PC-3 (cell line): ENCODE results near the gene CCDC177. TPM values are rescaled to one million over a fixed set of nuclear protein-coding genes. Genes with fewer than 3 reads are reported as not detected.

Experiments
- ATAC-seq: fragments of 200-7000 bp; cut with Tn5 transposase; 2 replicates; pipeline ENCODE4 v1.9.1; 2020; ENCODE audit warnings: mild to moderate bottlenecking, moderate library complexity
- BruUV-seq: library from RNA; stranded (reverse); fragments of 400-500 nt; replicated peaks from 2 replicates; lab custom pipeline; 2021; lab: Mats Ljungman, UMichigan
- CTCF ChIA-PET: fragments of 300-600 bp; sonication (Branson Sonifier 250); formaldehyde crosslinking; loops from one replicate; lab custom pipeline; 2022; ENCODE audit warnings: antibody characterized with exemption; lab: Charles Lee
- POLR2A ChIA-PET: fragments of 300-600 bp; sonication (Branson Sonifier 250); formaldehyde crosslinking; loops from one replicate; lab custom pipeline; 2022; ENCODE audit warnings: antibody characterized with exemption; ENCODE audit not compliant: unreplicated experiment; lab: Charles Lee
- DNase-seq: peaks from one replicate; pipeline ENCODE4 v3.0.0-alpha.2; 2015
- H2AFZ ChIP-seq: fragments of 300-600 bp; sonication (generic); 2 replicates; pipeline ENCODE4 v1.6.0; 2016; ENCODE audit warnings: antibody characterized with exemption, low read length
- H3F3A ChIP-seq: fragments of 300-600 bp; sonication (generic); one replicate; pipeline ENCODE4 v1.6.0; 2017; ENCODE audit warnings: antibody characterized with exemption, low read length, control low read depth, mild to moderate bottlenecking; ENCODE audit not compliant: unreplicated experiment
- H3K27ac ChIP-seq: fragments of 300-600 bp; sonication (generic); 2 replicates; pipeline ENCODE4 v1.5.1; 2016; ENCODE audit warnings: mild to moderate bottlenecking, low read length
- H3K27me3 ChIP-seq: fragments of 300-600 bp; sonication (generic); 2 replicates; pipeline ENCODE4 v1.6.1; 2016; ENCODE audit warnings: low read length, mixed read lengths
- H3K36me3 ChIP-seq: fragments of 300-600 bp; sonication (generic); 2 replicates; pipeline ENCODE4 v1.6.1; 2016; ENCODE audit warnings: low read depth, mixed run types, low read length, mixed read lengths
- H3K4me1 ChIP-seq: fragments of 300-600 bp; sonication (generic); 2 replicates; pipeline ENCODE4 v1.5.1; 2016; ENCODE audit warnings: low read length; ENCODE audit not compliant: insufficient read depth
- H3K4me2 ChIP-seq: fragments of 300-600 bp; sonication (generic); 2 replicates; pipeline ENCODE4 v1.6.0; 2016; ENCODE audit warnings: low read length
- H3K4me3 ChIP-seq: fragments of 300-600 bp; sonication (generic); 2 replicates; pipeline ENCODE4 v1.5.1; 2016; ENCODE audit warnings: mild to moderate bottlenecking, low read length, mixed read lengths
- H3K79me2 ChIP-seq: fragments of 300-600 bp; sonication (generic); 2 replicates; pipeline ENCODE4 v1.6.1; 2017; ENCODE audit warnings: low read length, mixed read lengths
- H3K9ac ChIP-seq: fragments of 300-600 bp; sonication (generic); 2 replicates; pipeline ENCODE4 v1.6.0; 2016; ENCODE audit warnings: mild to moderate bottlenecking, low read length
- H3K9me2 ChIP-seq: fragments of 300-600 bp; sonication (generic); replicated peaks from 2 replicates; pipeline ENCODE4 v1.6.1; 2016; ENCODE audit warnings: mixed run types, low read length, mixed read lengths
- H3K9me3 ChIP-seq: fragments of 300-600 bp; sonication (generic); 2 replicates; pipeline ENCODE4 v1.6.1; 2016; ENCODE audit warnings: low read length, mixed read lengths
- H4K20me1 ChIP-seq: fragments of 300-600 bp; sonication (generic); 2 replicates; pipeline ENCODE4 v1.6.1; 2016; ENCODE audit warnings: low read length, mixed read lengths
- CTCF ChIP-seq: fragments of 300-600 bp; sonication (generic); conservative IDR thresholded peaks from 2 replicates; pipeline ENCODE4 v1.5.1; 2017; ENCODE audit warnings: antibody characterized with exemption, low read depth, mild to moderate bottlenecking, low read length
- EZH2 ChIP-seq: fragments of 300-600 bp; sonication (generic); IDR thresholded peaks from one replicate; pipeline ENCODE4 v1.6.1; 2017; ENCODE audit warnings: antibody characterized with exemption, mild to moderate bottlenecking, low read length; ENCODE audit not compliant: unreplicated experiment
- EZH2phosphoT487 ChIP-seq: fragments of 300-600 bp; sonication (generic); IDR thresholded peaks from 2 replicates; pipeline ENCODE4 v1.6.1; 2018; ENCODE audit warnings: mild to moderate bottlenecking, antibody characterized with exemption, low read length, borderline replicate concordance
- intact Hi-C: fragments of 100-400 bp; cut with micrococcal nuclease; formaldehyde crosslinking; loops from 2 replicates; pipeline ENCODE4 v1.9.0; 2023
- total RNA-seq: library from RNA; depleted of rRNA; stranded (reverse); fragments of >200 nt; gene quantifications from 2 replicates; pipeline ENCODE4 v1.2.3, GENCODE V29; 2014

The CCDC177 gene
- total RNA-seq, 1 experiment from 2014 or later: not detected

DNA sequence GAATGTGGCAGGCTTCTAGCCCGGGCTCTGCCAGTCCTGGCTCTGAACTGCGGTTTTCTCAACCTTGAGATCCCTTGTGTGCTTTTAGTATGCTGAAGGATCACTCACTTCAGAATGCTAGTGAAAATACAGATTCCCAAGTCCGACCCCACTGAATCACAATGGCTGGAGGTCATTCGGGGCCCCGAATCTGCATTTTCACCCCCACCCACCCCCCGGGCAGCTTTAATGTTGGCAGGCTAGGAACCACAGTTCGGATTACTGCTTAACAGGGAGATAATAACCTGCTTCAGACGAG lies 36.2 kb upstream of the CCDC177 start:
- no peaks in the 10 kb centered on the region for H3F3A ChIP-seq
- peak overlapping the region; percentile 58 for H3K9ac ChIP-seq
- H3K9me2 ChIP-seq: no peaks in the 10 kb centered on the region
- TSS peak; percentile 71 for BruUV-seq
- no peak for TF ChIP-seq EZH2
- TF ChIP-seq EZH2phosphoT487: no peak
- TF ChIP-seq CTCF: no peak
- H3K27ac ChIP-seq: no peak overlapping the region
- POLR2A ChIA-PET: interaction anchor here (0.6 kb wide), 1 partner anchor 956 kb away, joined by 5 read pairs; no protein-coding TSS in a partner anchor
- H3K4me2 ChIP-seq: peak overlapping the region; percentile 99
- H3K36me3 ChIP-seq: no peaks in the 10 kb centered on the region
- H3K27me3 ChIP-seq: no peaks in the 10 kb centered on the region
- peak overlapping the region; percentile 75 for H3K4me3 ChIP-seq
- H4K20me1 ChIP-seq: peaks cover 6% of the 10 kb centered on the region; the same call in 1 of the 2 replicates
- CTCF ChIA-PET: interaction anchor here (1.2 kb wide), 1 partner anchor 26 kb away, joined by 7 read pairs; no protein-coding TSS in a partner anchor
- H2AFZ ChIP-seq: peak overlapping the region; percentile 97
- ATAC-seq: peak; percentile 8
- intact Hi-C loops: loop anchor here (1.0 to 2.0 kb wide), 4 partner anchors 32 to 156 kb away; partner anchors contain the start of gene SRSF5
- peak; percentile 23 for DNase-seq
- H3K9me3 ChIP-seq: no peaks in the 10 kb centered on the region
- peaks cover 38% of the 10 kb centered on the region for H3K79me2 ChIP-seq
- H3K4me1 ChIP-seq: peaks cover 22% of the 10 kb centered on the region

DNA sequence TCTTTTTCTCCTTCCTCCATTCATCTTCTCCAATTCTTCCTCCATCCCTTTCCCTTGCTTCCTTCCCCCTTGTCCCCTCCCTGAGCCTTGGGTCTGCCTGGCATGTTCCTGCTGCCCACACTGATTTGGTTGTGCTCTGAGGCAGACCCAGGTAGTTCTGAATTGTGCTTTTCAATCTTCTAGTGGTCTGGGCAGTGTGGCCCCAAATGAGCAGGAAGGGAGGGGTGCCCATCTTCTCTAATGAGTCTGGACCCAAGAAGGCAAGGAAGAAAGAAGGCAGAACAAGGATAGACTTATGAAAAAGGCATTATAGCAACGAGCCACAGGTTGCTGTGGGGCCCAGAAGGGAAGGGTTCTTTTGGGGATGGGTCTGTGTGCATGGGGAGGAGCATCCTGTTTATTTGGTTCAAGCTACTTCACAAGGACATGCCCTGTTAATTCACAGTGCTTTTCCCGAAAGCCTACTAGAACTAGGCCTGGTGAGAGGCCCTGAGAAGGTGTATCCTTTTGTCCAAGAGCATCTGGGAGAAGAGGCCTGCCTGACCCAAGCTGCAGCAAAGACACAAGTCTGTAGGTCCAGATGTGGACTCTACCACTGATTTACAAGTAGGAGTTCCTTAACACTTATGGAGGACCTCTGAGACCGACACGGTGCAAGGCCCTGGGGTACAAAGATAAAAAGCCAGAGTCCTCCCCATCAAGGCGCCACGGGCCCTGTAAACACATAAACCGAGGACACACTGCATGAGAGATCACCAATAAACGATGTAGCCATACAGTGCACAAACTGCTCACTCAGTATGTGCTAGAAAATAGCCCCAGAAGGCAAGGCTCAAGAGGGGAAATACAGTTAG lies 35.6 kb upstream of the CCDC177 start:
- DNase-seq (no peak), ATAC-seq (no peak)
- Histone ChIP-seq H2AFZ (peak overlapping the region; percentile 97), H3K4me3 (peak overlapping the region; percentile 75), H3K9me2 (no peaks in the 10 kb centered on the region), H3K9ac (peak overlapping the region; percentile 58), H3K79me2 (peaks cover 32% of the 10 kb centered on the region), H3F3A (no peaks in the 10 kb centered on the region), H3K36me3 (no peaks in the 10 kb centered on the region), H3K4me2 (peak overlapping the region; percentile 99), H3K27ac (no peak overlapping the region), H4K20me1 (peaks cover 6% of the 10 kb centered on the region; the same call in 1 of the 2 replicates), H3K4me1 (peaks cover 21% of the 10 kb centered on the region), H3K27me3 (no peaks in the 10 kb centered on the region), H3K9me3 (no peaks in the 10 kb centered on the region)
- CTCF ChIA-PET: no interaction called here
- POLR2A ChIA-PET: interaction anchor here (0.7 kb wide), 1 partner anchor 185 kb away, joined by 5 read pairs; no protein-coding TSS in a partner anchor
- no TSS peak for BruUV-seq
- TF ChIP-seq EZH2 (no peak), CTCF (no peak), EZH2phosphoT487 (no peak)
- intact Hi-C loops: loop anchor here (2.0 kb wide), 2 partner anchors 103 to 157 kb away; partner anchors contain the start of gene SRSF5
